HG02981 (cell line): ENCODE measurements around the gene KCNMA1.

ENCODE experiments used
- ATAC-seq: cut with Tn5 transposase; IDR thresholded peaks from one replicate; pipeline ENCODE4 v1.9.1; 2021; ENCODE audit warnings: mild to moderate bottlenecking, moderate library complexity; ENCODE audit not compliant: unreplicated experiment

KCNMA1 gene

GRCh38 chr10:76866841-76867586 lies 770.6 kb downstream of the KCNMA1 start:
- no peak for ATAC-seq

- ATAC-seq: no peak
Measured at GRCh38 chr10:76864922-76865321, 772.7 kb downstream of the KCNMA1 start.

- ATAC-seq: no peak
Measured at GRCh38 chr10:76858721-76859120, 778.9 kb downstream of the KCNMA1 start.

- no peak for ATAC-seq
Measured at GRCh38 chr10:76840802-76841201, 796.8 kb downstream of the KCNMA1 start.

GRCh38 chr10:76839276-76839675 lies 798.3 kb downstream of the KCNMA1 start:
- ATAC-seq: no peak

- no peak for ATAC-seq
Measured at GRCh38 chr10:76830218-76830617, 807.4 kb downstream of the KCNMA1 start.

- ATAC-seq: no peak
Measured at GRCh38 chr10:76829724-76830123, 807.9 kb downstream of the KCNMA1 start.
